Measurements from ENCODE around the gene FAM120B.

Gene FAM120B

DNA sequence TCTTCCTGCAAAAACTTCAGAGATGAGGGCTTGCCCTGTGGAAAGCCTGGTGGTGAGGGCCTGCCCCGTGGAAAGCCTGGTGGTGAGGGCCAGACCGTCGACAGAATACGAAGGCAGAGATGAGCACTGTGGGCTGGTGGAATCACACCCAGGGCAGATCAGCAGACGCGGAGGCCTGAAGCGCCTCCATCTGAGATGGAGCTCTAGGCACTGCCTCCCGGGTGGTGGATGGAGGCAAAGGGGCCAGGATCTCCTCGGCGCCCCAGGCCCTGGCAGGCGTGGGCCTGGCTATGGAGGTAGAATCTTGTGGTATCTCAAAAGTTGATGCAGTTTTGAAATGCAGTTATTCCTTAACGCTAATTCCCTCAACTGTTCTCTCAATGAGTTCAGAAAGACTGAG, 141.8 kb downstream of the FAM120B start:
- no peak for DNase-seq

DNA sequence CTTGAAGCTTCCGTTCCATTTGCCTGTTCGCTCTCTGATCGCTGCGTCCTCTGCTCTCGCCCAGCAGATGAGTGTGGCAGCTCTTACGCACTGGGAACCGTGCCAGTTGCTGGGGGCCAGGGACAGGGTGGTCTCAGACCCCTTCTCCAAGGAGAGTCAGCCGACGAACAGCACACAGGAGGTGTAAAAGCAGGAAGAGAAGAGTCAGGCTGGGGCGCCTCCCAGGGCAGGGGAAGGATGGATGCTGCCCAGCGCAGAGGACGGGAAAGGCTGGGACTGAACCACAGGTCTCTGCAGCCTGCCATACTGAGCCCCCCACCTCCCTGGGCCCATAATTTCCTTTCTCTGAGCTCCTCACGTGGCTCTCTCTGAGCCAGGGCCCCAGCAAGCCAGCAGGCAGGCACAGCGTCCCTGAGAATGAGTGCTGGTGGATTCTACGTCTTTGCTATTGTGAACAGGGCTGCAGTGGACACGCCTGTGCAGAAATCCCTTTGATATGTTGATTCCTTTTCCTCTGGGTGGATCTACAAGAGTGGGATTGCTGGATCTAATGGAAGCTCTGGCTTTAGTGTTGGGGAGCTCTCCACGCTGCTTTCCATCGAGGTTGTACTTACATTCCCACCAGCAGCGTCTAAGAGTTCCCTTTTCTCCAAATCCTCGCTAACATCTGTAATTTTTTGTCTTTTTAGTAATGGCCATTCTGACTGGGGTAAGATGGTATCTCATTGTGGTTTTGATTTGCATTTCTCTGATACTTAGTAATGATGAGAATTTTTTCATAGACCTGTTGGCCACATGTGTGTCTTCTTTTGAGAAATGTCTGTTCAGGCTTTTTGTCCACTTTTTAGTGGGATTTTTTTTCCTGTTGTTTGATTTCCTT, 142.4 kb downstream of the FAM120B start:
- no peak for DNase-seq

DNA sequence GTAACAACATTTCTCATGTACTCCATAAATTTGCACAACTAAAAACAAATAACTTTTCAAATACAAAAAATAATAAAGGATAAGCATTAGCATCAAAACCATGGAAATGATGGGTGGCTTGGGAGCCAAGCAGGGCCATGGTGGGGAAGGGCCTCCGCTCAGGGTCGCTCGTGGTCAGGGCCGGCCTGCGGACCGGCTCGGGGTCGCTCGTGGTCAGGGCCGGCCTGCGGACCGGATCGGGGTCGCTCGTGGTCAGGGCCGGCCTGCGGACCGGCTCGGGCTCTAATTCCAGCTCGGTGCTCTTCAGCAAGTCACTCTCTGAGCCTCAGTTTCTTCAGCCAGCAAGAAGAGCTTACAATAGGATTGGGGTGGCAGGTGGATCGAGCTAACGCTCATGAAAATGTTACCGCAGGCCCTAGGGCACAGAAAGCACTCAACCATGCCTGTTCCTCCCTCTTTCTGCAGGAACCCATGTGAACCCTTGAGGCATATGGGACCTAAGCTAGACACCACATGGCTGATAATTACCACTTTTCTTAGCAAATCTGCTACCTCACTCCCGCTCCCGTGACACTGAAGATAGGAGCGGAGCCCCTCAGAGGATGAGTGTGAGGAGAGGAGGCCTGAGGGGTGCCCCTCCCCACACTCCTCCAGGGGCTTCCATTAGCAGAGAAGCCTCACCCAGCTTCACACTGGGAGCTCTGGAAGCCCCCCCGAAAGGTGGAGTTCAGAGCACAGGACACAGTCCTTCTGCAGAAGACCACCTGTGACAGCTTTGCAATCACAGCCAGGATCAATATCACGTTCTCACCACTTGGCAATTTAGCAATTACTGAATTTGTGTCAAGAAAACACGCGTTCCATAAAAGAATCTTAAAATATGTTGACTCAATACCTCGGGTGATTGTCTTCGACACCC, 143.5 kb downstream of the FAM120B start:
- no peak for DNase-seq

DNA sequence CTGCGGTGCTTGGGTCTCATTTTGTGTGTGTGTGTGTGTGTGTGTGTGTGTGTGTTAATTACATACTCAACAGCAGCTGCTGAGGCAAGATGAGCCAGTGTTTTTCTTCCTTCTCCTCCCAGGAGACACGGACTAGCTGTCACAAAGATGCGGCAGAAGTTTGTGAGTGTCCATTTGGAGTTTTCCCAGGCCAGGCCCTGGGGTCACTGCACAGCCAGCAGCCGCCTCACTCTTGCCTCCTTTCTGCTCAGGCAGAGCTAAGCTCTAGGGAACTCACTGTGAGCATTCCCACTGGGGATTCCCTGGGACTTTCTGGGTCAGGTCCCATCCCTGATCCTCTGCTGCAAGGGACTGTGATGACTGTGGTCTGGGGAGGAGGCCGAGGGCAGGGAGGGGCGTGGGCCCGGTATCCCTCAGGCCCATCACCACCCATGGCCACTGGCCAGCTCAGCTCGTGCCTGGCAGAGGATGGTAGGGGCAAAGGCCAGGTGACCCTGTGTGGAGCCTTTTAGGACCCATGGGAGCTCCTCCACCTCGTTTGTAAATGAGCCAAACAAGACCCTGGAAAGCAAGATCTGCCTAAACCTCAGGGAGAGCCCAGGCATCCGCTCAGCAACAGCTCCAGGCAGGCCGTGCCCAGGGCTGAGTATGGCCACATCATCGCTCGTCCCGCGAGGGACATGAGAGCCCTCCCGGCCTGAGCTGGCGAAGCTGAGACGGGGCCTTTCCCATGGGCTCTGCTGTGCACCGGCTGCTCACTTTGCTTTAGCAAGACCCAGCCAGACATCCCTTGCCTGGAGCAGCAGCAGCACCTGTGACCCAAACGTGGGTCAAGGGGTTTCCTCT, 144.6 kb downstream of the FAM120B start:
- DNase-seq: no peak

DNA sequence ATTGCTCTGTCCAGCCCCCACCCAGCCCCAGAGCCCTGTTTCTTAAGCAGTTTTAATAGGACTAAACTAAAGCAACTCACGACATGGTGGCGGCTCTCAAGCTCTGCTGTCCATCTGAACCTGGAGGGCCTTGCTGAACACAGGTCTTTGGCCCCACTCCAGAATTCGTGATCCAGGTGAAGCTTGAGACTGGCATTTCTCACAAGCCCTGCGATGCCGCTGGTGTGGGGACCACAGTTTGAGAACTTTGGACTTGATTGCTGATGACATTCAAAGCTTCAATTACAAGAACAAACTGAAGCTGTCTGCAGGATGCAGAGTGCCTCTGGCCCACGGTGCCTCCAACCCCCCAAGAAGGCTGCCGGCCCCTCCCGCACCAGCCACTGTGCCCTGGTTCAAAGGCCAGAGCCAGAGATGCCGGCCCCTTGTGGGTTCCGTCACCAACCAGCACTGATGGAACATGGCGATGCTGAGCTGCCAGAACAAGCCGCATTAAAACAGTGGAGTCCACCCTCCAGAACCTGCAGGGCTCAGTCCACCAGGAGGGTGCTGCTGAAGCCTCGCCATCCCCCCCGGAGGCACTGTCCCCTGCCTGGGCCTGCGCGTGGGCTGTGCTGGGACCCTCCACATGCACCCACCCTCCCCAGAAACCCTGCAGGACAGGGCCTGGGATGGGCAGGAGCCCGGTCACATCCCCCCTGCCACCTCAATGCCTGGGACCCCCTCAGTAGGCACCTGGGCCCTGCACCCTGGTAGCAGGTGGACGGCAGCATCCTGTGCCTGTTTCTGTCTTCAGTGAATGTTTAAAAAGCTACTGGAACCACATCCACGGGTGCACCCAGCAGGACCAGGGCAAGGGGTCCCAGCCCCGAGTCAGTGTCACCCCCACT, 145.4 kb downstream of the FAM120B start:
- DNase-seq: no peak

DNA sequence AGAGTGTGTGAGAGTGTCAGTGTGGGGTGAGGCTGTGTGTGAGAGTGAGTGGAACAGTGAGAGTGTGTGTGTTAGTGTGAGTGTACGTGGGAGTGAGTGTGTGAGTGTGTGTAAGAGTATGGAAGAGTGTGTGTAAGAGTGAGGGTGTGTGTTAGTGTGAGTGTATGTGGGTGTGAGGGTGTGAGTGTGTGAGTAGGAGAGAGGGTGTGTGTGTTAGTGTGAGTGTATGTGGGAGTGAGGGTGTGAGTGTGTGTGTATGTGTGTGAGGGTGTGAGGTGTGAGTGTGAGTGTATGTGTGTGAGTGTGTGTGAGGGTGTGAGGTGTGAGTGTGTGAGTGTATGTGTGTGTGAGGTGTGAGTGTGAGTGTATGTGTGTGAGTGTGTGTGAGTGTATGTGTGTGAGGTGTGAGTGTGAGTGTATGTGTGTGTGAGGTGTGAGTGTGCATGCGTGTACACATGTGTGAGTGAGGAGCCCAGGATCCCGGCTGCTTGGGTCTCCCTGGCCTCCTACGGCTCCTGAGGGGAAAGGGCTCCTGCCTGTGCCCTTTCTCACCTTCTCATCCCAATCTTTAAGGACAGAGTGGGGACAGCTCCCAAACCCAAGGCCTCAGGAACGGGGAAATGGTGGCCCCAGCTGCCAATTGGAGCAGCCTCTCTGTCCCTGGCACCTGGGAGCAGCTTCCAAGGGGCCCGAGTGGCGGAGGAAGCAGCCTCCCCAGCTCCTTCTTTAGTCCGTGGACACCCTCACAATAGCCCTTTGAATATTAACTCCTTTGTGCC, 146.4 kb downstream of the FAM120B start:
- no peak for DNase-seq

DNA sequence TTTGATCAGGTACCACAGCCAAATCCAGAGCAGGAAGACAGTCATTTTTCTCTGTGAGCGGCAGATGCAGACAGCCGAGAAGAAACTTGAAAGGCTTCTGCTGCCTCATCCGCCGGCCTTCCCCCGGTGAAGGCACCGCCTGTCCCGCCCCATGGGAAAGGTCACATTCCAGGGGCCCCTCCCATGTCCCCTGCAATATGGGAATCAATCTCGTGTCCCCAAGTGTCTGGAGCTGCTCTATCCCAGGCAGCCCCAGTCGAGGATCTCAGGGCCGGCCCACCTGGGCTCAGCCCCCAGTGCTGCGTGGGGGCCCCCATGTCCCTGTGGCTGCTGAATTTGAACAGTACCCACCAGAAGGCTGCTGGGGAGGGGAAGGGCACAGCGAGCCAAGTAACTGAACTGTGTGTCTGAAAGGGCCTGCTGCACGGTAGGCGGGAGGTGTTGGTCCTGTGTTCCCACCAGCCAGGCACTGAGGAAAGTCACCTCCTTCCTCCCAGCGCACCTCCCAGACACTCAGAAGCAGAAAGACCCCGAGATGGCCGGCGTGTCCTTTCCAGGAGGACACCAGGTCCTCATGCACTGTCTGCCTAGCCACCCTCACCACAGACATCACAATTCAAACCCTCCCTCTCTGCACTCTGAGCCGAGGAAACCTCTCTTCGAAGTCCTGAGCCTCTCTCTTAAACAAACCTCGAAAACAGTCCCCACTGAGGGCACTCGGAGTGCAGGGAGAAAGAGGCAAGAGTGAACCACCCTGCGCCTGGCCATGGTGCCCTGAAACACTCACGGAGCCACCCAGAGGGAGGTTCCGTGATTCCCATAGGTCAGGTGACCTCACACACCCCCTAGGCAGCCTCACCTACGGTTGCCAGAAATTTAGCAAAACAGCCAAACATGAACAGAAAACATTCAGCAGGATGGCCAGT, 147.3 kb downstream of the FAM120B start:
- no peak for DNase-seq

DNA sequence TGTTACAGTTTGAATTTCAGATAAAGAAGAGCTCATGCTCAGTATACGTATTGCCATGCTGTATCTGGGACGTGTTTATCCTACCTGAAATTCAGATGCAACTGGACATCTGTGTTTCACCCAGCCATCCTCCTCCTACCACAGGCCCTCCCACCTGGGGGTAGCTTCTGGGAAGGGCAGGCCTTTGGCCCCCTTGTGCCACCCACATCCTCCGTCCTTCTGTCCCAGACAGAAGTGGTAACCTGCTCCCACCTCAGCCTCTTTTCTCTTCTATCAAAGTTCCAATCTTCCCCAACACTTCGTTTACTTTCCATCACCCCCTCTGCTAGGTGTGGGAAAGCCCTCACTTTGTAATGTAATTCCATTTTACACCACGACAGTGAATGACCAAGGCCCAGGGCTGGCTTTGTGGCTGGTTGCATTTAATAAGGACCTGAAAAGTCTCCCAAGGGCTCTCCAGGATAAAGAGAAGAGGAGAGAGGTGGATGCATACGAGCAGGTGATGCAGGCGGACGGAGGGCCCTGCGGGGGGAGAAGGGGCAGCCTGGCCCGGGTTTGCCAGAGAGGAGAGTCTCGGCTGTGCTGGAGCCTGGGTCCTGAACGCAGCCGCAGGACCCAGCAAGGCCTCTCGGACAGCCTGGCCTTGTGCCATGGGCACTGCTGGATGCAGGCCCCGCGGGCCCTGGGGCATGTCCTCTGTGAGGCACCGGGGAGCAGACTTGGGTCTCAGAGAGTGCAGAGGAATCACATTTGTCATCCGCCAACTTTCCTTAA, 148.1 kb downstream of the FAM120B start:
- DNase-seq: no peak

DNA sequence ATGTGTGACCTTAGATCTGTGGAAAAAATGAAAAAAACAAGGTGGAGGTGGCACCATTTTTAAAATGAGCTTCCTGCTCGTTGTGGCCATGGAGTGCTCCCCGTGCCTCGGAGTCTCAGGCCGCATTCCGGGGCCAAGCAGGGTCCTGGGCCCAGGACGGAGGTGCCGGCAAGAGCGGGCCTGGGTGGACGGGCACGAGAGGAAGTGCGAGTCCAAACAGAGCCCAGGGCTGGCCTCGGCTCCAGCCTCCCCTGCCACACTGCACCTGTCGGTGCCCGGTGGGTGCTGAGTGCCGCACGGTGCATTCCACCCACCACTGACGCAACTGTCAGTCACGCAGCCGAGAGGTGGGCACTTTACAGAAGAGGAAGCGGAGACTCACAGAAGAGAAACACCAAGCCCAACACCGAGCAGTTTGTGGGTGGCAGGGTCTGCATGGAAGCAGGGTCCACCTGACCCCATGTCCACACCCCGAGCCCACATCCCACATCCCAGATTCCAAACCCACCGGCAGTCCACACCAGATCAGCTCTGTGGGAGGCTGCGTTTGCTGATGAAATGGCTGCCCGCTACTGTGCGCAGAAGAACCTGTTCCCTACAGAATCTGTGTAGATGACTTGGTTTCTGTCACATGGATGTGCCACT, 148.9 kb downstream of the FAM120B start:
- DNase-seq: no peak

DNA sequence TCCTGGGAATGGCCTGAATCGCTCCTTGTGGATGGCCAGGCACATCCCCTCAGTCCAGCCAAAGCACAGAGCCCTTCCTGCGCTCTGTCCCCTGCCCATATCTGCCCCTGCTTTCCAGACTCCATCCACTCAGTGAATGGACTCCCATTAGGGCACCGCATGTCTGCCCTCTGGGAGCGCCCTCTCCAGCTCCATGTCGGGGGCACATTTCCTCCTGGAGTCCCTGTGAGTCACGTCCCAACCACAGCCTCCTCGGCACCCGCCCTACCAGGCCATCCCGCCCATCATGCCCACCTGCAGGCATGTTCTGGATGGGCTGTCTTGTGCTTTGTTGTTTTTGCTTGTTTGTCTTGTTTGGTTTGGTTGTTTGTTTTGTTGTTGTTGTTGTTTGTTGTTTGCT, 149.8 kb downstream of the FAM120B start:
- no peak for DNase-seq

Data from activated CD8-positive, alpha-beta memory T cell treated with anti-CD3 and anti-CD28 coated beads, Interleukin-2, amount 50 U/mL, for 4 hours (primary cell).